OCI-LY7 (cell line): ENCODE measurements around the gene KLHL25.

Source experiments
- CTCF ChIP-seq: fragments of 200-600 bp; sonication (generic); conservative IDR thresholded peaks from 2 replicates; pipeline ENCODE4 v1.5.1; 2014; ENCODE audit warnings: mild to moderate bottlenecking, antibody characterized with exemption, low read length, moderate library complexity, mixed read lengths
- EZH2phosphoT487 ChIP-seq: fragments of 200-600 bp; sonication (generic); IDR thresholded peaks from 2 replicates; pipeline ENCODE4 v1.6.1; 2018; ENCODE audit warnings: low read depth, borderline replicate concordance, mild to moderate bottlenecking, mixed run types, antibody characterized with exemption, low read length, moderate library complexity, mixed read lengths

GRCh38 chr15:85831415-85832113 lies 36.8 kb upstream of the KLHL25 start:
- peak; percentile 77 for TF ChIP-seq CTCF
- TF ChIP-seq EZH2phosphoT487 = no peak
